Mesenchymal stem cell (in vitro differentiated cells and primary cell): ENCODE data around the gene BUD23.
"Not testable (repeated sequence)": the region's sequence is repeated elsewhere in the genome, so short reads cannot be mapped to it uniquely, and the experiment has no call there.

Experiments used
- DNase-seq: peaks from one replicate; pipeline ENCODE4 v3.0.0-alpha.2; 2013
- H2AFZ ChIP-seq: one replicate; pipeline ENCODE4 v1.6.1; 2013; ENCODE audit warnings: low read depth, mild to moderate bottlenecking, control low read depth, inconsistent platforms, low read length, moderate library complexity
- H2AK5ac ChIP-seq: 2 replicates; pipeline ENCODE4 v1.6.1; 2013; ENCODE audit warnings: low read length, moderate library complexity, mild to moderate bottlenecking, inconsistent platforms; ENCODE audit not compliant: severe bottlenecking
- H2BK120ac ChIP-seq: one replicate; pipeline ENCODE4 v1.6.1; 2013; ENCODE audit warnings: low read depth, mild to moderate bottlenecking, inconsistent platforms, low read length, moderate library complexity
- H2BK12ac ChIP-seq, 2 experiments: one replicate each; pipeline ENCODE4 v1.6.1; 2013; ENCODE audit warnings: inconsistent platforms in 2 of 2, low read length in 2 of 2, mild to moderate bottlenecking in 2 of 2, moderate library complexity in 2 of 2, control low read depth in 1 of 2
- H2BK15ac ChIP-seq: one replicate; pipeline ENCODE4 v1.6.1; 2013; ENCODE audit warnings: mild to moderate bottlenecking, low read depth, inconsistent platforms; ENCODE audit not compliant: poor library complexity, severe bottlenecking
- H2BK5ac ChIP-seq: 2 replicates; pipeline ENCODE4 v1.6.1; 2013; ENCODE audit warnings: low read depth, mild to moderate bottlenecking, low read length, control low read depth, inconsistent platforms; ENCODE audit not compliant: poor library complexity, severe bottlenecking
- H3K14ac ChIP-seq, 2 experiments: one replicate each; pipeline ENCODE4 v1.6.1; 2013; ENCODE audit warnings: inconsistent platforms in 2 of 2, low read length in 2 of 2, control low read depth in 1 of 2, mild to moderate bottlenecking in 1 of 2, moderate library complexity in 1 of 2
- H3K18ac ChIP-seq, 2 experiments: one replicate each; pipeline ENCODE4 v1.6.1; 2013; ENCODE audit warnings: inconsistent platforms in 2 of 2, low read length in 2 of 2, control low read depth in 1 of 2, low read depth in 1 of 2, mild to moderate bottlenecking in 1 of 2
- H3K23ac ChIP-seq, 2 experiments: one replicate each; pipeline ENCODE4 v1.6.1; 2013; ENCODE audit warnings: inconsistent platforms in 2 of 2, low read length in 2 of 2, mild to moderate bottlenecking in 2 of 2, moderate library complexity in 2 of 2, control low read depth in 1 of 2
- H3K27ac ChIP-seq: 2 replicates; pipeline ENCODE4 v1.5.1; 2013; ENCODE audit warnings: mild to moderate bottlenecking, moderate library complexity, low read length, control low read depth, inconsistent platforms; ENCODE audit not compliant: poor library complexity, severe bottlenecking
- H3K27me3 ChIP-seq, 2 experiments: 2 replicates each; pipeline versions ENCODE4 v1.6.1 to v1.7.0; 2013; ENCODE audit warnings: low read length in 2 of 2, mild to moderate bottlenecking in 2 of 2, moderate library complexity in 2 of 2, control low read depth in 1 of 2, inconsistent platforms in 1 of 2; ENCODE audit not compliant: control insufficient read depth in 1 of 2, insufficient read depth in 1 of 2
- H3K36me3 ChIP-seq, 2 experiments: 2 replicates each; pipeline versions ENCODE4 v1.6.1 to v1.7.0; 2013; ENCODE audit warnings: low read length in 2 of 2, control low read depth in 1 of 2, inconsistent platforms in 1 of 2, low read depth in 1 of 2, mild to moderate bottlenecking in 1 of 2; ENCODE audit not compliant: insufficient read depth in 2 of 2, control insufficient read depth in 1 of 2
- H3K4ac ChIP-seq, 2 experiments: one replicate each; pipeline ENCODE4 v1.6.1; 2013; ENCODE audit warnings: inconsistent platforms in 2 of 2, low read length in 2 of 2, mild to moderate bottlenecking in 2 of 2, moderate library complexity in 2 of 2, control low read depth in 1 of 2, low read depth in 1 of 2
- H3K4me1 ChIP-seq: 2 replicates; pipeline ENCODE4 v1.6.1; 2013; ENCODE audit warnings: low read depth, low read length, control low read depth; ENCODE audit not compliant: control insufficient read depth, insufficient read depth
- H3K4me2 ChIP-seq: 2 replicates; pipeline ENCODE4 v1.6.1; 2013; ENCODE audit warnings: low read length, mild to moderate bottlenecking, inconsistent platforms; ENCODE audit not compliant: poor library complexity, severe bottlenecking
- H3K4me3 ChIP-seq, 2 experiments: 2 replicates each; pipeline versions ENCODE4 v1.5.1 to v1.7.0; 2013; ENCODE audit warnings: low read length in 2 of 2, mild to moderate bottlenecking in 2 of 2, control low read depth in 1 of 2, low read depth in 1 of 2; ENCODE audit not compliant: insufficient read depth in 1 of 2
- H3K79me1 ChIP-seq: replicated peaks from 2 replicates; pipeline ENCODE4 v1.6.1; 2013; ENCODE audit warnings: mild to moderate bottlenecking, control low read depth, low read length, inconsistent platforms; ENCODE audit not compliant: poor library complexity, severe bottlenecking
- H3K9ac ChIP-seq: 2 replicates; pipeline ENCODE4 v1.7.0; 2013; ENCODE audit warnings: mild to moderate bottlenecking, low read length, moderate library complexity
- H3K9me3 ChIP-seq: 2 replicates; pipeline ENCODE4 v1.7.0; 2013; ENCODE audit warnings: mild to moderate bottlenecking, low read length; ENCODE audit not compliant: control insufficient read depth
- H4K8ac ChIP-seq: one replicate; pipeline ENCODE4 v1.6.1; 2013; ENCODE audit warnings: inconsistent platforms, mild to moderate bottlenecking, low read length, moderate library complexity
- H4K91ac ChIP-seq: one replicate; pipeline ENCODE4 v1.6.1; 2013; ENCODE audit warnings: mild to moderate bottlenecking, low read length, inconsistent platforms
- WGBS: methylation state at CpG from one replicate; pipeline ENCODE4 v1.1.7; 2013; ENCODE audit warnings: mixed read lengths; 5-methylcytosine and 5-hydroxymethylcytosine counted together

BUD23 gene

DNA sequence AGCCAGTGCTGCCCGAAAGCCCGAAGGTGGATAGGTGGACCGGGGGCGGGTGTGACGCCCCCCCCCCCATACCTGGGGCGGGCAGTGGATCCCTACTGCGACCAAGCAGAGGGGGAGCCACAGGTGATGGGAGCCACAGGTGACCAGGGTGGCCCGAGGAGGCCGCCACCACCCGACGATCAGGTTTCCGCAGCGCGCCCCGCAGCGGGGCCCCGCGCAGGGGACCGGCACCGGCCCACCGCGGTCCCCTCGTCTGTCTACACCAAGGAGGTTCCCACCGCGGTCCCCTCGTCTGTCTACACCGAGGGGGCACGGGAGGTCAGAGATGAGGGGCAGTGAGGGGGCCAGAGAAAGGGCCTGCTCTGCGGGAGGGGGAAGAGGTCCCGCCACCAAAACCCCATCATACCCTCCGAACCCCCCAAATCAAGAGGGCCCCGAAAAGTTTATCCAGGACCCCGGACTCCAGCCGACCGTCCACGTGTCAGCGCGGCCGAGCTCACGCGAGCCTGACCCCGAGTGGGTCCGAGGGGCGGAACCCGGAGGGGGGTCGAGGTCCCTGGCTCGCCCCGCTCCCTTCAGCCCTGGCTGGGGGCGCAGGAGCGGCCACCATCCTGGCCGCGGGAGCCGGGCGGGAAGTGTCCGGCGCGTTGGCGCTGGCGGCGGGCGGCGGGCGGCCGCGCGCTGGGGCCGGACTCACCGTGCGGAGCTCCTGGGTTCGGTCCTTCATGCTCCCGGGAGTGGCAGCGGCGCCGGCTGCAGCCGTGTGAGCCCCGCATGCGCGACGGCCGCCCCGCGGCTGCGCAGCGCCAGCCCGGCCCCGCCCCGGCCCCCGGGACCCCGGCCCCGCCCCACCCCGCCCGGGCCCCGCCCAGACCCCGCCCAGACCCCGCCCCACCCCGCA is 35.8 kb downstream of the BUD23 start, which contains the start of gene STX1A:
TSS of gene STX1A (minus strand) at position 765 of the 901 bp plus-strand sequence. CDS start at position 727, 38 bp downstream.
- Histone ChIP-seq H3K14ac (peak within 1 kb of the TSS in 1 of 2 experiments; percentile 76), H3K4me3 (peak within 1 kb of the TSS; percentile 86 to 89), H3K9ac (peak within 1 kb of the TSS; percentile 88), H3K9me3 (no peaks in the 10 kb centered on the region), H2AFZ (no peak within 1 kb of the TSS), H3K4me2 (peak within 1 kb of the TSS; percentile 95), H4K91ac (peak within 1 kb of the TSS; percentile 61), H2BK5ac (peak within 1 kb of the TSS; percentile 68), H2BK15ac (peak within 1 kb of the TSS; percentile 100), H3K4ac (peak within 1 kb of the TSS; percentile 60 to 96), H3K27me3 (no peaks in the 10 kb centered on the region), H4K8ac (peak within 1 kb of the TSS; percentile 83), H3K79me1 (no peaks in the 10 kb centered on the region), H3K4me1 (peaks cover 41% of the 10 kb centered on the region), H3K36me3 (peaks cover 7 to 10% of the 10 kb centered on the region in 2 experiments), H2BK120ac (peak within 1 kb of the TSS; percentile 83), H2BK12ac (peak within 1 kb of the TSS in 1 of 2 experiments; percentile 70), H3K23ac (peak within 1 kb of the TSS; percentile 56 to 88), H3K27ac (peak within 1 kb of the TSS; percentile 50), H2AK5ac (no peak within 1 kb of the TSS), H3K18ac (peak within 1 kb of the TSS; percentile 75 to 87)
- WGBS = 3% methylated on average over 33 of the region's 96 CpGs
- peak; percentile 67 for DNase-seq

DNA sequence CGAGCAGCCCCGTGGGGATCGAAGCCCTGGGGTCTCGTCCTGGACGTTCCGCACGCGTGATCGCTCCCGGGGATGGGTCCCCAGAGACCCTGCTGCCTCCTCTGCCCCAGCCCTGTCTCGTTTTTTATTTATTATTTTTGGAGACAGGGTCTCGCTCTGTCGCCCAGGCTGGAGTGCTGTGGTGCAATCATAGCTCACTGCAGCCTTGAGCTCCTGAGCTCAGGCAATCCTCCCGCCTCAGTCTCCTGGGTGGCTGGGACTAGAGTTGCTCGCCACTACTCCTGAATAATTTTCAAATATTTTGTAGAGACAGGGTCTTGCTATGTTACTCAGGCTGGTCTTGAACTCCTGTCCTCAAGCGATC is 36.4 kb downstream of the BUD23 start:
- H2BK5ac ChIP-seq = no peak overlapping the region
- H3K27ac ChIP-seq = no peak overlapping the region
- H3K4me1 ChIP-seq = peaks cover 41% of the 10 kb centered on the region
- H4K8ac ChIP-seq = no peak overlapping the region
- no peak overlapping the region for H3K4ac ChIP-seq
- no peak overlapping the region for H3K14ac ChIP-seq
- no peak overlapping the region for H3K23ac ChIP-seq
- 35% methylated on average over 5 of the region's 16 CpGs for WGBS
- peak overlapping the region; percentile 48 to 71 for H3K4me3 ChIP-seq
- H3K18ac ChIP-seq = no peak overlapping the region
- no peak overlapping the region for H2BK15ac ChIP-seq
- no peak overlapping the region for H2AFZ ChIP-seq
- H3K27me3 ChIP-seq = no peaks in the 10 kb centered on the region
- H3K4me2 ChIP-seq = peak overlapping the region; percentile 95
- peaks cover 5 to 7% of the 10 kb centered on the region in 2 experiments for H3K36me3 ChIP-seq
- peak overlapping the region; percentile 4 for H3K9ac ChIP-seq
- peak; percentile 26 for DNase-seq
- H2AK5ac ChIP-seq = no peak overlapping the region
- H2BK120ac ChIP-seq = no peak overlapping the region
- H3K9me3 ChIP-seq = no peaks in the 10 kb centered on the region
- no peak overlapping the region for H4K91ac ChIP-seq
- no peak overlapping the region for H2BK12ac ChIP-seq
- no peaks in the 10 kb centered on the region for H3K79me1 ChIP-seq

DNA sequence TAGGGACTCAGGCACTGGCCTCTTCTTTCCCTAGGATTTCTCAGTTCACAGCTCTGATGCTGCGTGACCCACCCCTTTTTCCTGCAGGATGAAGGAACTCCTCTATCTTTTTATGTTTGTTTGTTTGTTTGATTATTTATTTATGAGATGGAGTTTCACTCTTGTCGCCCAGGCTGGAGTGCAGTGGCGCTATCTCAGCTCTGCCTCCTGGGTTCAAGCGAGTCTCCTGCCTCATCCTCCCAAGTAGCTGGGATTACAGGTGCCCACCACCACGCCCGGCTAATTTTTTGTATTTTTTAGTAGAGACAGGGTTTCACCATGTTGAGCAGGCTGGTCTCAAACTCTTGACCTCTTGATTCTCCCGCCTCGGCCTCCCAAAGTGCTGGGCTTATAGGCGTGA is 37.0 kb downstream of the BUD23 start:
- H4K91ac ChIP-seq, H2BK15ac ChIP-seq, H3K4me2 ChIP-seq, H2BK120ac ChIP-seq, H2AFZ ChIP-seq, H3K79me1 ChIP-seq, H2BK5ac ChIP-seq, H4K8ac ChIP-seq, H3K27ac ChIP-seq, H3K4me3 ChIP-seq, H3K4ac ChIP-seq, H2AK5ac ChIP-seq, H3K9ac ChIP-seq, H3K9me3 ChIP-seq, H3K23ac ChIP-seq, H3K14ac ChIP-seq, H3K18ac ChIP-seq, H2BK12ac ChIP-seq, DNase-seq, H3K36me3 ChIP-seq, H3K27me3 ChIP-seq: not testable (repeated sequence)
- H3K4me1 ChIP-seq = peaks cover 38% of the 10 kb centered on the region
- WGBS = 95% methylated on average over 9 of the region's 9 CpGs

DNA sequence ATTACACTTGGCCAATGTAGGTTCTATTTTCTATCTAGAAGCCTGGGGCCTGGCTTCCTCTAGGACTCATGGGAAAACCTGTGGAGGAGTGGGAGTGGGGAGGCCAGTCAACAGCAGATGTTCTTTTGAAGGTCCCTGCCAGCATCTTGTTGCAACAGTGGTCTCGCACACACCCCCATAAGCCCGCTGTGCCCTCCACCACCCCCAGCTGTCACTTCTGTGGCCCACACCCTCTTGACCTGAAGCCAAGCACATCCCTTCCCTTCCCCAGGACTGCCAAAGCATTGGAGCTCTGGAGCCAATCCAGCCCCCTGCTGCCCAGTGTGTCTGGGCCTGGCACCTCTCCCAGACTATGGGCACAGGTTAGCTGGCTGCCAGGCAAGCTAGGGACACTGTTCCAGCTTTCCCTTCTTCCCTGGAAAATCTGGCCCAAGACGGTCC is 38.0 kb downstream of the BUD23 start:
- no peak for DNase-seq
- H3K9me3 ChIP-seq = no peaks in the 10 kb centered on the region
- H3K4me2 ChIP-seq = no peak overlapping the region
- H2BK15ac ChIP-seq = no peak overlapping the region
- H3K18ac ChIP-seq = no peak overlapping the region
- H3K4me1 ChIP-seq = peaks cover 29% of the 10 kb centered on the region
- no peak overlapping the region for H2BK12ac ChIP-seq
- H2BK120ac ChIP-seq = no peak overlapping the region
- no peak overlapping the region for H3K27ac ChIP-seq
- no peak overlapping the region for H4K8ac ChIP-seq
- peaks cover 0 to 3% of the 10 kb centered on the region in 2 experiments for H3K27me3 ChIP-seq
- H3K9ac ChIP-seq = no peak overlapping the region
- peak overlapping the region in 1 of 2 experiments; percentile 13 for H3K4ac ChIP-seq
- no peak overlapping the region for H2AK5ac ChIP-seq
- no peak overlapping the region for H2AFZ ChIP-seq
- H3K4me3 ChIP-seq = no peak overlapping the region
- H3K79me1 ChIP-seq = no peaks in the 10 kb centered on the region
- WGBS = 66% methylated on average over 3 of the region's 3 CpGs
- no peak overlapping the region for H3K23ac ChIP-seq
- peaks cover 2 to 5% of the 10 kb centered on the region in 2 experiments for H3K36me3 ChIP-seq
- no peak overlapping the region for H2BK5ac ChIP-seq
- H3K14ac ChIP-seq = no peak overlapping the region
- no peak overlapping the region for H4K91ac ChIP-seq
